ENCODE results near the gene C5orf15.

C5orf15 gene

GRCh38 chr5:133913413-133914155 is 54.8 kb downstream of the C5orf15 start:
- Histone ChIP-seq H3K27me3 (ENCODE audit: control insufficient read depth in 1 of 2, insufficient read depth in 2 of 2, low read length in 2 of 2) (no peaks in the 10 kb centered on the region), H3K27ac (ENCODE audit: low read depth, low read length) (no peak overlapping the region), H3K36me3 (ENCODE audit: control insufficient read depth in 1 of 2, insufficient read depth in 2 of 2, low read length in 2 of 2) (no peaks in the 10 kb centered on the region), H3K4me1 (ENCODE audit: control insufficient read depth in 1 of 2, insufficient read depth in 2 of 2, low read length in 2 of 2) (peaks cover 11 to 13% of the 10 kb centered on the region in 2 donors), H3K9me3 (ENCODE audit: control insufficient read depth in 1 of 2, low read length in 2 of 2) (no peaks in the 10 kb centered on the region), H3K9ac (ENCODE audit: low read depth in 1 of 2, low read length in 2 of 2) (no peak overlapping the region), H3K4me3 (ENCODE audit: low read depth in 1 of 2, low read length in 2 of 2) (no peak overlapping the region)

- no peak overlapping the region for H3K4me3 ChIP-seq (ENCODE audit: low read depth in 1 of 2, low read length in 2 of 2)
- no peaks in the 10 kb centered on the region for H3K27me3 ChIP-seq (ENCODE audit: control insufficient read depth in 1 of 2, insufficient read depth in 2 of 2, low read length in 2 of 2)
- no peak overlapping the region for H3K27ac ChIP-seq (ENCODE audit: low read depth, low read length)
- no peak overlapping the region for H3K9ac ChIP-seq (ENCODE audit: low read depth in 1 of 2, low read length in 2 of 2)
- H3K9me3 ChIP-seq (ENCODE audit: control insufficient read depth in 1 of 2, low read length in 2 of 2), result no peaks in the 10 kb centered on the region
- peaks cover 6 to 13% of the 10 kb centered on the region in 2 donors for H3K4me1 ChIP-seq (ENCODE audit: control insufficient read depth in 1 of 2, insufficient read depth in 2 of 2, low read length in 2 of 2)
- H3K36me3 ChIP-seq (ENCODE audit: control insufficient read depth in 1 of 2, insufficient read depth in 2 of 2, low read length in 2 of 2), result no peaks in the 10 kb centered on the region
Observed at GRCh38 chr5:133912951-133913350, 55.5 kb downstream of the C5orf15 start.

GRCh38 chr5:133910571-133910970 is 57.9 kb downstream of the C5orf15 start:
- peaks cover 4 to 13% of the 10 kb centered on the region in 2 donors for H3K4me1 ChIP-seq (ENCODE audit: control insufficient read depth in 1 of 2, insufficient read depth in 2 of 2, low read length in 2 of 2)
- H3K4me3 ChIP-seq (ENCODE audit: low read depth in 1 of 2, low read length in 2 of 2), result no peak overlapping the region
- H3K27me3 ChIP-seq (ENCODE audit: control insufficient read depth in 1 of 2, insufficient read depth in 2 of 2, low read length in 2 of 2), result no peaks in the 10 kb centered on the region
- no peaks in the 10 kb centered on the region for H3K36me3 ChIP-seq (ENCODE audit: control insufficient read depth in 1 of 2, insufficient read depth in 2 of 2, low read length in 2 of 2)
- no peak overlapping the region for H3K27ac ChIP-seq (ENCODE audit: low read depth, low read length)
- no peaks in the 10 kb centered on the region for H3K9me3 ChIP-seq (ENCODE audit: control insufficient read depth in 1 of 2, low read length in 2 of 2)
- H3K9ac ChIP-seq (ENCODE audit: low read depth in 1 of 2, low read length in 2 of 2), result no peak overlapping the region

- Histone ChIP-seq H3K36me3 (ENCODE audit: control insufficient read depth in 1 of 2, insufficient read depth in 2 of 2, low read length in 2 of 2) (no peaks in the 10 kb centered on the region), H3K9ac (ENCODE audit: low read depth in 1 of 2, low read length in 2 of 2) (no peak overlapping the region), H3K27me3 (ENCODE audit: control insufficient read depth in 1 of 2, insufficient read depth in 2 of 2, low read length in 2 of 2) (no peaks in the 10 kb centered on the region), H3K4me1 (ENCODE audit: control insufficient read depth in 1 of 2, insufficient read depth in 2 of 2, low read length in 2 of 2) (peaks cover 4 to 12% of the 10 kb centered on the region in 2 donors), H3K4me3 (ENCODE audit: low read depth in 1 of 2, low read length in 2 of 2) (no peak overlapping the region), H3K9me3 (ENCODE audit: control insufficient read depth in 1 of 2, low read length in 2 of 2) (no peaks in the 10 kb centered on the region), H3K27ac (ENCODE audit: low read depth, low read length) (no peak overlapping the region)
Observed at GRCh38 chr5:133909603-133910002, 58.8 kb downstream of the C5orf15 start.

GRCh38 chr5:133907075-133907474 is 61.4 kb downstream of the C5orf15 start:
- Histone ChIP-seq H3K27me3 (ENCODE audit: control insufficient read depth in 1 of 2, insufficient read depth in 2 of 2, low read length in 2 of 2) (no peaks in the 10 kb centered on the region), H3K27ac (ENCODE audit: low read depth, low read length) (no peak overlapping the region), H3K9me3 (ENCODE audit: control insufficient read depth in 1 of 2, low read length in 2 of 2) (no peaks in the 10 kb centered on the region), H3K4me3 (ENCODE audit: low read depth in 1 of 2, low read length in 2 of 2) (no peak overlapping the region), H3K4me1 (ENCODE audit: control insufficient read depth in 1 of 2, insufficient read depth in 2 of 2, low read length in 2 of 2) (no peaks in the 10 kb centered on the region), H3K9ac (ENCODE audit: low read depth in 1 of 2, low read length in 2 of 2) (no peak overlapping the region), H3K36me3 (ENCODE audit: control insufficient read depth in 1 of 2, insufficient read depth in 2 of 2, low read length in 2 of 2) (no peaks in the 10 kb centered on the region)

GRCh38 chr5:133906303-133906702 is 62.1 kb downstream of the C5orf15 start:
- Histone ChIP-seq H3K27ac (ENCODE audit: low read depth, low read length) (no peak overlapping the region), H3K36me3 (ENCODE audit: control insufficient read depth in 1 of 2, insufficient read depth in 2 of 2, low read length in 2 of 2) (no peaks in the 10 kb centered on the region), H3K9me3 (ENCODE audit: control insufficient read depth in 1 of 2, low read length in 2 of 2) (no peaks in the 10 kb centered on the region), H3K27me3 (ENCODE audit: control insufficient read depth in 1 of 2, insufficient read depth in 2 of 2, low read length in 2 of 2) (no peaks in the 10 kb centered on the region), H3K4me1 (ENCODE audit: control insufficient read depth in 1 of 2, insufficient read depth in 2 of 2, low read length in 2 of 2) (no peaks in the 10 kb centered on the region), H3K9ac (ENCODE audit: low read depth in 1 of 2, low read length in 2 of 2) (no peak overlapping the region), H3K4me3 (ENCODE audit: low read depth in 1 of 2, low read length in 2 of 2) (no peak overlapping the region)

All from duodenal mucosa (tissue), 2 donors.